Aorta (tissue), 5 donors: ENCODE measurements around the gene MTUS2. TPM values are rescaled to one million over a fixed set of nuclear protein-coding genes. Genes with fewer than 3 reads are reported as not detected.

Experiments used
- ATAC-seq: fragments of 200-7000 bp; cut with Tn5 transposase; one replicate; pipeline ENCODE4 v1.9.1; 2022; ENCODE audit warnings: moderate library complexity; ENCODE audit not compliant: low FRiP score
- DNase-seq, 2 donors: peaks; one replicate each; pipeline ENCODE4 v3.0.0-alpha.2; 2020
- H3K27ac ChIP-seq, 2 donors: one replicate each; pipeline ENCODE4 v1.5.1; 2013; ENCODE audit warnings: low read length in 2 of 2, mild to moderate bottlenecking in 2 of 2, moderate library complexity in 2 of 2, control low read depth in 1 of 2, inconsistent platforms in 1 of 2, low read depth in 1 of 2
- H3K27me3 ChIP-seq, 2 donors: one replicate each; pipeline ENCODE4 v1.6.1; 2013; ENCODE audit warnings: control low read depth in 1 of 2, low read length in 1 of 2, mild to moderate bottlenecking in 1 of 2, moderate library complexity in 1 of 2; ENCODE audit not compliant: insufficient read depth in 2 of 2, control insufficient read depth in 1 of 2
- H3K36me3 ChIP-seq, 2 donors: one replicate each; pipeline ENCODE4 v1.6.1; 2013; ENCODE audit warnings: control low read depth in 1 of 2, low read length in 1 of 2, mild to moderate bottlenecking in 1 of 2; ENCODE audit not compliant: insufficient read depth in 2 of 2, control insufficient read depth in 1 of 2
- H3K4me1 ChIP-seq, 2 donors: one replicate each; pipeline ENCODE4 v1.6.1; 2013; ENCODE audit warnings: low read length in 2 of 2, control low read depth in 1 of 2, mild to moderate bottlenecking in 1 of 2, moderate library complexity in 1 of 2; ENCODE audit not compliant: insufficient read depth in 2 of 2, control insufficient read depth in 1 of 2
- H3K4me3 ChIP-seq, 2 donors: one replicate each; pipeline ENCODE4 v1.5.1; 2013; ENCODE audit warnings: low read length in 2 of 2, control low read depth in 1 of 2, mild to moderate bottlenecking in 1 of 2
- H3K9me3 ChIP-seq: one replicate; pipeline ENCODE4 v1.6.1; 2013; ENCODE audit warnings: mild to moderate bottlenecking, low read length; ENCODE audit not compliant: control insufficient read depth
- WGBS, 2 donors: extraction: QIAGEN DNeasy Blood & Tissue Kit; methylation state at CpG; one replicate each; pipeline ENCODE4 v1.1.7; 2013; 5-methylcytosine and 5-hydroxymethylcytosine counted together
- intact Hi-C, 2 donors: fragments of 100-400 bp; cut with DNase I; formaldehyde crosslinking; loops; one replicate each; pipeline versions ENCODE4 v1.14.2 to v1.15.0; 2022
- polyA plus RNA-seq, 2 donors: library from polyadenylated mRNA; stranded (reverse); fragments of 200-250 nt; gene quantifications; one replicate each; pipeline ENCODE4 v1.2.3, GENCODE V29; 2013
- total RNA-seq, 2 donors: library from RNA; stranded (reverse); fragmentation: NEBNext Ultra II Directional; extraction: Animal tissue kit (Norgen Biotek cat#: 25700); gene quantifications; one replicate each; pipeline ENCODE4 v1.2.1, GENCODE V29; 2021
- donor health status: healthy with polysubstance abuse.
- donor health status: Bipolar disorder and iron deficiency.
- donor health status: DM: no; HTN: no; CAD: no.
- donor health status: DM: no; HTN: no; CAD: no.
- donor health status: DM: yes; HTN: yes; CAD: no.

The MTUS2 gene
- total and polyA plus RNA-seq, 4 donors: 3.5 to 12.1 (median 8.6) TPM

GRCh38 chr13:29006359-29006850 lies 186.3 kb downstream of the MTUS2 start:
- no peak for ATAC-seq

GRCh38 chr13:29008296-29008695 lies 188.2 kb downstream of the MTUS2 start:
- no peak overlapping the region for H3K27ac ChIP-seq
- ATAC-seq (no peak), DNase-seq (no peak)
- no peaks in the 10 kb centered on the region for H3K27me3 ChIP-seq
- no peaks in the 10 kb centered on the region for H3K9me3 ChIP-seq
- WGBS, 2 donors: 93 to 97% methylated on average over 4 of the region's 4 CpGs
- no peak overlapping the region for H3K4me3 ChIP-seq
- peaks cover 9 to 21% of the 10 kb centered on the region in 2 donors for H3K4me1 ChIP-seq
- H3K36me3 ChIP-seq: no peaks in the 10 kb centered on the region
- intact Hi-C loops: loop anchor here in 1 of 2 donors (2.0 kb wide), 1 partner anchor 19 kb away; no protein-coding TSS in a partner anchor

More at GRCh38 chr13:29006359-29006850, 186.3 kb downstream of the MTUS2 start:
- Histone ChIP-seq H3K27ac (peak overlapping the region in 1 of 2 donors; percentile 13), H3K36me3 (no peaks in the 10 kb centered on the region), H3K4me3 (no peak overlapping the region), H3K27me3 (no peaks in the 10 kb centered on the region), H3K9me3 (no peaks in the 10 kb centered on the region), H3K4me1 (peaks cover 10 to 22% of the 10 kb centered on the region in 2 donors)
- 4 to 5% methylated on average over 2 of the region's 2 CpGs for WGBS, 2 donors
- no peak for DNase-seq
- intact Hi-C loops: no loop called here

- Histone ChIP-seq H3K36me3 (no peaks in the 10 kb centered on the region), H3K27me3 (no peaks in the 10 kb centered on the region), H3K9me3 (peaks cover 1% of the 10 kb centered on the region), H3K27ac (no peak overlapping the region), H3K4me3 (no peak overlapping the region), H3K4me1 (peaks cover 0 to 5% of the 10 kb centered on the region in 2 donors)
- intact Hi-C loops: no loop called here
- ATAC-seq (no peak), DNase-seq (no peak)
- 44 to 45% methylated on average over 7 of the region's 7 CpGs for WGBS, 2 donors
Measured at GRCh38 chr13:29020314-29020713, 200.2 kb downstream of the MTUS2 start.

GRCh38 chr13:29021311-29021710 lies 201.2 kb downstream of the MTUS2 start:
- no peaks in the 10 kb centered on the region for H3K36me3 ChIP-seq
- peaks cover 1% of the 10 kb centered on the region for H3K9me3 ChIP-seq
- no peaks in the 10 kb centered on the region for H3K27me3 ChIP-seq
- H3K4me1 ChIP-seq: peaks cover 0 to 5% of the 10 kb centered on the region in 2 donors
- intact Hi-C loops: no loop called here
- no peak overlapping the region for H3K27ac ChIP-seq
- H3K4me3 ChIP-seq: no peak overlapping the region
- no peak for DNase-seq
- no peak for ATAC-seq
- 41 to 48% methylated on average over 2 of the region's 2 CpGs for WGBS, 2 donors

- H3K4me3 ChIP-seq: no peak overlapping the region
- H3K36me3 ChIP-seq: peaks cover 0 to 2% of the 10 kb centered on the region in 2 donors
- DNase-seq: no peak
- intact Hi-C loops: no loop called here
- peaks cover 0 to 5% of the 10 kb centered on the region in 2 donors for H3K4me1 ChIP-seq
- 82 to 86% methylated on average over 5 of the region's 5 CpGs for WGBS, 2 donors
- H3K27ac ChIP-seq: no peak overlapping the region
- ATAC-seq: no peak
- no peaks in the 10 kb centered on the region for H3K27me3 ChIP-seq
- peaks cover 1% of the 10 kb centered on the region for H3K9me3 ChIP-seq
Measured at GRCh38 chr13:29021717-29022116, 201.6 kb downstream of the MTUS2 start.

GRCh38 chr13:29022410-29022809 lies 202.3 kb downstream of the MTUS2 start:
- Histone ChIP-seq H3K9me3 (peaks cover 1% of the 10 kb centered on the region), H3K4me3 (no peak overlapping the region), H3K4me1 (peaks cover 0 to 5% of the 10 kb centered on the region in 2 donors), H3K27me3 (no peaks in the 10 kb centered on the region), H3K27ac (no peak overlapping the region), H3K36me3 (peaks cover 0 to 2% of the 10 kb centered on the region in 2 donors)
- ATAC-seq: no peak
- DNase-seq: no peak
- intact Hi-C loops: no loop called here
- 84 to 85% methylated on average over 4 of the region's 4 CpGs for WGBS, 2 donors

GRCh38 chr13:29022968-29023367 lies 202.8 kb downstream of the MTUS2 start:
- ATAC-seq (no peak), DNase-seq (no peak)
- Histone ChIP-seq H3K9me3 (peaks cover 1% of the 10 kb centered on the region), H3K4me1 (peaks cover 0 to 3% of the 10 kb centered on the region in 2 donors), H3K27ac (no peak overlapping the region), H3K4me3 (no peak overlapping the region), H3K27me3 (no peaks in the 10 kb centered on the region), H3K36me3 (peaks cover 0 to 2% of the 10 kb centered on the region in 2 donors)
- 95 to 97% methylated on average over 3 of the region's 3 CpGs for WGBS, 2 donors
- intact Hi-C loops: no loop called here

GRCh38 chr13:29024783-29025182 lies 204.6 kb downstream of the MTUS2 start:
- H3K27ac ChIP-seq: no peak overlapping the region
- DNase-seq: no peak
- no peak for ATAC-seq
- peaks cover 0 to 3% of the 10 kb centered on the region in 2 donors for H3K4me1 ChIP-seq
- peaks cover 0 to 2% of the 10 kb centered on the region in 2 donors for H3K36me3 ChIP-seq
- no peak overlapping the region for H3K4me3 ChIP-seq
- intact Hi-C loops: no loop called here
- peaks cover 1% of the 10 kb centered on the region for H3K9me3 ChIP-seq
- no peaks in the 10 kb centered on the region for H3K27me3 ChIP-seq
- 22 to 25% methylated on average over 8 of the region's 8 CpGs for WGBS, 2 donors

- H3K9me3 ChIP-seq: no peaks in the 10 kb centered on the region
- H3K36me3 ChIP-seq: peaks cover 0 to 2% of the 10 kb centered on the region in 2 donors
- intact Hi-C loops: no loop called here
- no peak overlapping the region for H3K27ac ChIP-seq
- H3K4me3 ChIP-seq: no peak overlapping the region
- H3K27me3 ChIP-seq: no peaks in the 10 kb centered on the region
- 80 to 82% methylated on average over 5 of the region's 5 CpGs for WGBS, 2 donors
- ATAC-seq: no peak
- DNase-seq: no peak
- peaks cover 0 to 8% of the 10 kb centered on the region in 2 donors for H3K4me1 ChIP-seq
Measured at GRCh38 chr13:29028868-29029267, 208.7 kb downstream of the MTUS2 start.
